K562 (cell line): ENCODE results near the gene CNPY4. TPM values are rescaled to one million over a fixed set of nuclear protein-coding genes. Genes with fewer than 3 reads are reported as not detected.

Experiments used
- ASH1L ChIP-seq: fragments of 450-650 bp; IDR thresholded peaks from 2 replicates; pipeline ENCODE4 v1.6.1; 2018; ENCODE audit warnings: borderline replicate concordance, mild to moderate bottlenecking, low read depth; ENCODE audit not compliant: partially characterized antibody
- CBX5 ChIP-seq: IDR thresholded peaks from 2 replicates; pipeline ENCODE4 v1.6.1; 2014; ENCODE audit warnings: low read depth, borderline replicate concordance
- COPS2 ChIP-seq: fragments of 450-650 bp; conservative IDR thresholded peaks from 2 replicates; pipeline ENCODE4 v1.6.1; 2016; ENCODE audit warnings: mild to moderate bottlenecking, moderate library complexity
- DEAF1 ChIP-seq: fragments of 450-650 bp; formaldehyde crosslinking; IDR thresholded peaks from 2 replicates; pipeline ENCODE4 v1.4.0; 2020; ENCODE audit warnings: mild to moderate bottlenecking, moderate library complexity
- ETV5 ChIP-seq: sonication (generic); formaldehyde crosslinking; IDR thresholded peaks from 2 replicates; pipeline ENCODE4 v1.4.0; 2020; ENCODE audit warnings: low read depth, mild to moderate bottlenecking, missing genetic modification reagents
- FIP1L1 ChIP-seq: fragments of 200-400 bp; formaldehyde crosslinking; IDR thresholded peaks from 2 replicates; pipeline ENCODE4 v1.6.1; 2018; ENCODE audit warnings: mild to moderate bottlenecking, low read depth, low read length; ENCODE audit not compliant: poor library complexity, severe bottlenecking
- FOXK2 ChIP-seq, 2 experiments: fragments of 450-650 bp; IDR thresholded peaks in 1 of 2; conservative IDR thresholded peaks in 1 of 2; 2 replicates each; pipeline ENCODE4 v1.6.1; 2016; ENCODE audit warnings: low read depth in 2 of 2, mild to moderate bottlenecking in 1 of 2
- MAFF ChIP-seq: IDR thresholded peaks from 2 replicates; pipeline ENCODE4 v1.6.1; 2012; ENCODE audit warnings: low read length, improper control_type of control experiment
- NFIC ChIP-seq: fragments of 450-650 bp; IDR thresholded peaks from 2 replicates; pipeline ENCODE4 v1.6.1; 2017; ENCODE audit warnings: mild to moderate bottlenecking, inconsistent platforms
- NFRKB ChIP-seq: fragments of 450-650 bp; IDR thresholded peaks from 2 replicates; pipeline ENCODE4 v1.6.1; 2016; ENCODE audit warnings: low read depth
- RAD51 ChIP-seq: fragments of 450-650 bp; IDR thresholded peaks from 2 replicates; pipeline ENCODE4 v1.7.1; 2016; ENCODE audit warnings: low read depth, mild to moderate bottlenecking, borderline replicate concordance
- RBM39 ChIP-seq: fragments of 200-400 bp; formaldehyde crosslinking; optimal IDR thresholded peaks from 2 replicates; pipeline ENCODE3; 2018; ENCODE audit warnings: low read depth, low read length
- SRSF3 ChIP-seq: fragments of 200-400 bp; formaldehyde crosslinking; IDR thresholded peaks from 2 replicates; pipeline ENCODE4 v1.6.1; 2016; ENCODE audit warnings: mild to moderate bottlenecking, low read length, moderate library complexity; ENCODE audit not compliant: insufficient read depth
- STAT5A ChIP-seq: IDR thresholded peaks from 2 replicates; pipeline ENCODE4 v1.6.1; 2012; ENCODE audit warnings: low read length, inconsistent platforms, borderline replicate concordance
- TAF7 ChIP-seq: fragments of 450-650 bp; IDR thresholded peaks from 2 replicates; pipeline ENCODE4 v1.6.1; 2016; ENCODE audit warnings: missing genetic modification characterization, missing compliant biosample characterization
- TCF7L2 ChIP-seq: fragments of 150-350 bp; IDR thresholded peaks from 2 replicates; pipeline ENCODE4 v1.6.1; 2016; ENCODE audit warnings: low read depth, mild to moderate bottlenecking, low read length, moderate library complexity
- TFE3 ChIP-seq: fragments of 450-650 bp; formaldehyde crosslinking; IDR thresholded peaks from 2 replicates; pipeline ENCODE4 v1.4.0; 2020; ENCODE audit warnings: mild to moderate bottlenecking, mixed read lengths
- ZNF384 ChIP-seq: IDR thresholded peaks from 2 replicates; pipeline ENCODE4 v1.6.1; 2012; ENCODE audit warnings: low read depth, low read length, improper control_type of control experiment
- ZNF395 ChIP-seq: fragments of 200-800 bp; sonication (Bioruptor generic); IDR thresholded peaks from 2 replicates; pipeline ENCODE4 v1.6.1; 2017; ENCODE audit warnings: missing genetic modification characterization, missing compliant biosample characterization
- polyA plus RNA-seq, 8 experiments: library from polyadenylated mRNA; depleted of rRNA in 4 of 8; stranded (reverse) in 5 of 8; unstranded in 3 of 8; fragments of >200 nt; fragmentation: Nextera tagmentation in 2 of 8; fragmentation: Illumina TruSeq in 1 of 8; extraction: Ambion mirVana in 2 of 8; extraction: Trizol in 1 of 8; gene quantifications; 2 replicates each; pipeline versions ENCODE4 v1.2.1 to v1.2.3, GENCODE V29; 2011 to 2014; ENCODE audit warnings: inconsistent platforms in 1 of 8, missing spikeins in 1 of 8
- total RNA-seq, 7 experiments: library from RNA; depleted of rRNA in 6 of 7; stranded (reverse); fragments of >200 nt in 6 of 7; fragmentation: Illumina TruSeq in 2 of 7; extraction: Trizol in 2 of 7; gene quantifications; 2 replicates each; pipeline versions ENCODE4 v1.2.1 to v1.2.3, GENCODE V29; 2011 to 2021; ENCODE audit warnings: low replicate concordance in 1 of 7
- TF ChIP-seq, protein P1 (sequence below), 2 experiments: fragments of 200-800 bp in 1 of 2; sonication (Bioruptor generic) in 1 of 2; sonication (generic) in 1 of 2; formaldehyde crosslinking in 1 of 2; IDR thresholded peaks in 1 of 2; conservative IDR thresholded peaks in 1 of 2; 2 replicates each; pipeline versions ENCODE4 v1.5.0 to v1.6.1; 2016 to 2020; ENCODE audit warnings: missing compliant biosample characterization in 1 of 2, missing genetic modification characterization in 1 of 2, missing genetic modification reagents in 1 of 2

The CNPY4 gene
- total and polyA plus RNA-seq, 9 of the 15 experiments (the other 6 are each of a cell fraction or from before 2014, with no cell fraction given) = 1.9 to 11.2 (median 7.0) TPM

- TF ChIP-seq TCF7L2 = no peak
- TF ChIP-seq NFIC = peak; percentile 63
- TF ChIP-seq, protein P1, sequence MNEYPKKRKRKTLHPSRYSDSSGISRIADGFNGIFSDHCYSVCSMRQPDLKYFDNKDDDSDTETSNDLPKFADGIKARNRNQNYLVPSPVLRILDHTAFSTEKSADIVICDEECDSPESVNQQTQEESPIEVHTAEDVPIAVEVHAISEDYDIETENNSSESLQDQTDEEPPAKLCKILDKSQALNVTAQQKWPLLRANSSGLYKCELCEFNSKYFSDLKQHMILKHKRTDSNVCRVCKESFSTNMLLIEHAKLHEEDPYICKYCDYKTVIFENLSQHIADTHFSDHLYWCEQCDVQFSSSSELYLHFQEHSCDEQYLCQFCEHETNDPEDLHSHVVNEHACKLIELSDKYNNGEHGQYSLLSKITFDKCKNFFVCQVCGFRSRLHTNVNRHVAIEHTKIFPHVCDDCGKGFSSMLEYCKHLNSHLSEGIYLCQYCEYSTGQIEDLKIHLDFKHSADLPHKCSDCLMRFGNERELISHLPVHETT (CRISPR knock-in tag; conservative IDR thresholded peaks at IDR 0.05 in 1 of 2, IDR thresholded peaks at IDR 0.05 in 1 of 2) = no peak; a peak in 1 of 4 replicates
- TF ChIP-seq NFRKB = peak; percentile 80; the same call in 1 of the 2 replicates
- TF ChIP-seq SRSF3 = no peak
- TF ChIP-seq RAD51 = peak; percentile 30; the same call in 1 of the 2 replicates
- no peak for TF ChIP-seq ETV5 (CRISPR knock-in tag)
- peak; percentile 88 to 89 for TF ChIP-seq FOXK2 (conservative IDR thresholded peaks at IDR 0.05 in 1 of 2, IDR thresholded peaks at IDR 0.05 in 1 of 2; ENCODE audit: low read depth in 2 of 2)
- 0 out of 2 replicates have a peak, but pooled peaks have one; percentile 40 for TF ChIP-seq ZNF395 (CRISPR knock-in tag)
- no peak for TF ChIP-seq ASH1L
- peak; percentile 5 for TF ChIP-seq RBM39
- peak; percentile 39; the same call in 1 of the 2 replicates for TF ChIP-seq ZNF384
- no peak for TF ChIP-seq TFE3 (CRISPR knock-in tag)
- TF ChIP-seq TAF7 (tag) = no peak
- TF ChIP-seq CBX5 = no peak
- TF ChIP-seq DEAF1 = no peak
- no peak for TF ChIP-seq MAFF
- no peak for TF ChIP-seq FIP1L1
- TF ChIP-seq COPS2 = no peak
- TF ChIP-seq STAT5A = no peak
Observed at GRCh38 chr7:100167912-100168323, 48.5 kb downstream of the CNPY4 start (continued).
